NCI-H146 (cell line): Measurements from ENCODE around the gene SIPA1L2.
A peak's percentile ranks its signal among the peaks of the same experiment; 100 is the strongest.
"Not testable (repeated sequence)": the region's sequence is repeated elsewhere in the genome, so short reads cannot be mapped to it uniquely, and the experiment has no call there.

Source experiments
- DNase-seq: peaks from one replicate; lab custom pipeline; 2025; lab: John Stamatoyannopoulos, UW

SIPA1L2 gene

DNA sequence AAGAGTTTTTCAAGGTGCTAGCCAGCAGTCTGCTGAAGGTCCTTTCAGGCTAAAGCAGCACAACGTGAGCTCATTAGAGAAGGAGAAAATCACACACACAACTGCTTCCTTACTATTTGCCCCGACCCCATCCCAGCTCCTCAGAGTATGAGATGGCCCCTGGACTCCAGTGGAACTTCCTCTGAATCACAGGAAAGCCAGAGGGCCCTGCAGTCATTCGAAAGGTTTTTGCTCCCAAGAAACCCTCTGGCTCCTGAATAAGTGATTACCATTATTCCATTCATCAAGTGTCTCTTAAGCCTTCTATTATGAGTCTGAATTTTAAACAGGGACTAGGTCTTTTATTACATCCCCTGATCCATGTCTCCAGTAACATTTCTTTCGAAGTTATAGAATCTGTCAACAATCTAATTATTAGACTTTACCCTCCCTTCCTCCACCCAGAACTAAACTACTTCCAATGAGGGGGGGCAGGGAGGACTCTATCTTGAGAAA, 14.6 kb downstream of the SIPA1L2 start:
- no peak for DNase-seq

DNA sequence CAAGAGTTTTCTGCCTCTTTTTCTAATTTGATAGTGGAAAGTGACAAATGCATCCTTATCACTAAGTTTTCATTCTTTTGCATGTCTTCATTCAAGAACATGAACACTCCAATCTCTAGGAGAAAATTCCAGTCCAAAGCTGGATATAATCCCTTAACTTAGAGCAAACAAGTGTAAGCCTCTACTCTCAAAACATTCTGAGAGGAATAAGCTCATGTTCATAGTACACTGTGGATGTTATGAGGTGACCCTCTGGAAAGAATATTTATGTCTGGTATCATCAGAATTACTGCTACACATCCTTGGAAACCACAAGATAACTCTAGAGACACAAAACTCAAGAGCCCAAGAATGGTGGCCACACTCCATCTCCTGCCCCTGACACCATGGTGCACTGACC, 15.1 kb downstream of the SIPA1L2 start:
- no peak for DNase-seq

DNA sequence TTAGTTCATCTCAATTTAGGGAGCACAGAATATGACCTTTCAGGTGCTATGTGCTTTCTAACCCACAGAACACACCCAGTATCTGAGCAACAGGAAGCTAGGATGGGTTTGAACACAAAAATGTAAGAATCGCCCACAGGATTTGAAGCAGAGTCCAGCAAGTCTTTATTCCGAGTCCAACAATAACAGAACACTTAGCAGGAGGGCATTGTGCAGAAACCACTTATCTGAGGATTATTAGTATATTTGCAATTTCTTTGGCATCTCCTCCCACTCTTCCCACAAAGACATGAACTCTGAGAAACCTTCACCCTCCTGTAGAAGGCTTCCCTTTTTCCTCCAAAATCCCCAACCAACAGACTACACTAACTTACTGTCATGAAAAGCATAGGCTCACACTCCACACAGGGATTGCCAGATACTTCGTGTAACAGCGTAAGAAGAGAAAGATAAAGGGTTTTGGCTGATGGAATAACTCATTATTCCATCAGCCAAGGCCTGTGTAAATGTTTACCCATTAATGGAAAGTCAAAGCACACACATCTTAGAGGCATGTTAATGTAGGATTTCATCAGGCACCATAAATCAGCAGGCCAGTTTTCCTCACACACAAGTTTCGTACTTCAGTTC, 16.1 kb downstream of the SIPA1L2 start:
- peak; percentile 69 for DNase-seq

DNA sequence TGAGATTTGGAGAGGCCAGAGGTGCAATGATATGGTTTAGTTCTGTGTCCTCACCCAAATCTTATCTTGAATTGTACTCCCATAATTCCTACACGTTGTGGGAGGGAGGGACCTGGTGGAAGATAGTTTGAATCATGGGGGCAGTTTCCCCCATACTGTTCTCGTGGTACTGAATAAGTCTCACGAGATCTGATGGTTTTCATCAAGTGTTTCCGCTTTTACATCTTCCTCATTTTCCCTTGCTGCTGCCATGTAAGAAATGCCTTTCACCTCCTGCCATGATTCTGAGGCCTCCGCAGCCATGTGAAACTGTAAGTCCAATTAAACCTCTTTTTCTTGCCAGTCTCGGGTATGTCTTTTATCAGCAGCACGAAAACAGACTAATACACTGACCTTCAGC, 17.1 kb downstream of the SIPA1L2 start:
- DNase-seq: not testable (repeated sequence)

DNA sequence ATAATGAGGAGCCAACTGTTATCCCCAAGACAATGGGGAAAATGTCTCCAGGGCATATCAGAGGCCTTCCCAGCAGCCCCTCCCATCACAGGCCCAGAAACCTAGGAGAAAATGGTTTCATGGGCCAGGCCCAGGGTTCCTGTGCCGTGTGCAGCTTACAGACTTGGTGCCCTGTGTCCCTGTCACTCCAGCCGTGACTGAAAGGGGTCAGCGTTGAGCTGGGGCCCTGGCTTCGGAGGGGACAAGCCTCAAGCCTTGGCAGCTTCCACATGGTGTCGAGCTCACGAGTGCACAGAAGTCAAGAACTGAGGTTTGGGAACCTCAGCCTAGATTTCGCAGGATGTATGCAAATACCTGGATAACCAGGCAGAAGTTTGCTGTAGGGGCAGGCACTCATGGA, 18.1 kb downstream of the SIPA1L2 start:
- DNase-seq: no peak

DNA sequence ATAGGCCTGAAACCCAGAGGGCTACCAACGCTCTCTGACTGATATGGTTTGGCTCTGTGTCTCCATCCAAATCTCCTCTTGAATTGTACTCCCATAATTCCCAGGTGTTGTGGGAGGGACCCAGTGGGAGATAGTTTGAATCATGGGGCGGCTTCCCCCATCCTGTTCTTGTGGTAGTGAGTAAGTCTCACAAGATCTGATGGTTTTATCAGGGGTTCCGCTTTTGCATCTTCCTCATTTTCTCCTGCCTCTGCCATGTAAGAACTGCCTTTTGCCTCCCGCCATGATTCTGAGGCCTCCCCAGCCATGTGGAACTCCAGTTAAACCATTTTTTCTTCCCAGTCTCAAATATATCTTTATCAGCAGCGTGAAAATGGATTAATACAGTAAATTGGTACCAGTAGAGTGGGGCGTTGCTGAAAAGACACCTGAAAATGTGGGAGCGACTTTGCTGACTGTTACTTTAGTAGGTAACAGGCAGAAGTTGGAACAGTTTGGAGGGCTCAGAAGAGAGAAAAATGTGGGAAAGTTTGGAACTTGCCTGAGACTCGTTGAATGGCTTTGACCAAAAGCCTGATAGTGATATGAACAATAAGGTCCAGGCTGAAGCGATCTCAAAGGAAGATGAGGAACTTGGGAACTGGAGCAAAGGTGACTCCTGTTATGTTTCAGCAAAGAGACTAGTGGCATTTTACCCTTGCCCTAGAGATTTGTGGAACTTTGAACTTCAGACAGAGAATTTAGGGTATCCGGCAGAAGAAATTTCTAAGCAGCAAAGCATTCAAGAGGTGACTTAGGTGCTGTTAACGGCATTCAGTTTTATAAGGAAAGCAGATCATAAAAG, 18.8 kb downstream of the SIPA1L2 start:
- DNase-seq: not testable (repeated sequence)

DNA sequence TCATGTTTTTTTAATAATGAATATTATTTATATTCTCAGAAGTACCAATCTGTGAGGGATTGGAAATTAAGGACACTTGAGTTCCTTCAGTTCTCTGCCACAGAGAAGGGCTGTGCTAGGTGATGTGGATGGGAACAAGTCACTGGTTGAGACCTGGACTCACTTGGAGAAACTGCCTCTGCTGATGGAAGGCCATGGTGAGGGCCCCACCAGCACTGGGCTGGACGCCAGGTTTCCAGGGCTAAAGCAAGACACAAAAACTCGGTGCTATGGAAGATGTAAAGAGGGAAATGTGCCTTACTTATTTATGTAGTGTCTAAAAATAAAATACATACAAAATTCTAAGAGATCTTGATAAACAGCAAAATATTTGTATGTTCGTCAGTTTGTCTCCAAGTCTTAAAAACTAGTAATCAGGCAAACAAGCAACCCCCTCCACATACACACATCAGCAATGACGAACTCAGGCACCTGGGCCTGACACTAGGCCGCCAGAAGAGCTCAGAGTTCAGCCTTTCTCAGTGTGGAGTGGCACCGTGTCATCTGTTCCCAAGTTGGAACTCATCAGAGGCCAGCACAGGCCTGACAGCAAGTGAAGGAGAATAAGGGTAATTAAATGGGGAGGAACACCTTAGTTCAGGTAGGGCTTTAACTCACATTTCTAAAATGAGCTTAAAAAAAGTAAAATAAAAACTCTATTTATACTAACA, 19.6 kb downstream of the SIPA1L2 start:
- DNase-seq: no peak

DNA sequence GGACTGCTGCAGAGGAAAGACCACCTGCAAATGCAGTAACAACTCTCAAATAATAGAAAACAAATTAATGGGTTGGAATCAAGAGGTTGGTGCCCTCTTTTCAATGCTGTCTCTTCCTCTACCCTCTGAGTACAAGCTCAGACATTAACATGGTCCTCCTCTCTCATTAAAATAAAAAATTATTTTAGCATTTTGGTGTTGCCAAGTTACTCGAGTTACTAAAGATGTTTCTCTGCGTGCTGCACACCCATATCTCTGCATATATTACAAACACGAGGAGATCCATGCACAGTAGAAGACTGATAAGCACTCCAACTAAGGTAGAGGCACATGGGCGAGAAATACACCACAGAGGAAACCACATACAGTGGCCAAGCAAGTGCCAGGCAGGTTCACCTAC, 21.5 kb downstream of the SIPA1L2 start:
- DNase-seq: no peak

DNA sequence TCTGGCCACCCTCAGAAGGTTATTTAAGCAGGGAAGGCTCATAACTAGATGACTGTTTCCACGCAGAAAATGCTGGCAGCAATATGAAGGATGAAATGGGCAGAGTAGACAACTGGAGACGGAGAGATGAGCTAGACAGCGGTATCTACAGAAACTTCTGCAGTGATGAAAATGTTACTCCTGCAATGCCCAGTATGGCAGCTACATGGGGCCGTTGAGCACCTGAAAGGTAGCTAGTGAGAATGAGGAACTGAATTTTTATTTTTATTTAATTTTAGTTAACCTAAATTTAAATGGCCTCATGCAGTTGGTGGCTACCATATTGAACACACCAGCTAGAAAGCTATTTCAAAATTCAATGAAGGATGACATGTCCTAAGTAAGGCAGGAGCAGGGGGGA, 27.3 kb downstream of the SIPA1L2 start:
- DNase-seq: no peak

DNA sequence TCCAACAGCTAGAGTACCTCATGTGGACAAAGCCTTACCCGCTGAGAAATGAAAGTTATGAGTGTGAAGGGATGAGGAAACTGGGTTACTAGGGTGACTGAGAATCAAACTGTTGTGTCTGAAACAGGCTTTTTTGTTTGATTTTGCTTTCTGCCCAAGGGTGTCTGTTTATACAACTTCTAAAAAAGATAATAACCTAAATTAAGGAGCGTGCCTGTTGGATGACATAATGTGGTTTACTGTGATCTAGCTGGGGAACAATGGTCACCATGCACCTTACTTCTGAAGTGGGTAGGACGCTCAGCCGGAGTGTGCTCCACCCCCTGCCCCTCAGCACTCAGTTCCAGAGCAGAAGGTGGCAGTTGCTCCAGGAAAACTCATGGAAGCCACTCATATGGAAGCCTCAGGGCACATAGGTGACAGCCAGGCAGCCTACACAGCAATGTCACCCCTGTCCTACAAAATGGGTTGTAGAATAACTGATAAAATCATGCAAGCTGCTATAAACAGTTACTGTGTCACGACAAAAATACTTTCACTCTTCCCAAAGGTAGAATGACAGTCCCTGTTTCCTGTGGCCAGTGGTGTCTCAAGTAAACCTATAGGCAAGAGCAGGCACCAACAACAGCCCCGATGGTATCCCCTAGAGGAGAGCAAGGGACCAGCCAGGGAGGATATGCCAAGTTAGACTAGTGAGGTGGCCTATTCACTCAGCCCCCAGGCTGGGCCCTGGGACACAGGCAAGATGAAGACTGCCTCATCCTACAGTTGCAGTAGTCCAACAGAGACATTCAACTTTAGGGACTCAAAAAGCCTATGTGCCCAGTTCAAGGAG, 29.3 kb downstream of the SIPA1L2 start:
- DNase-seq: peak; percentile 73

DNA sequence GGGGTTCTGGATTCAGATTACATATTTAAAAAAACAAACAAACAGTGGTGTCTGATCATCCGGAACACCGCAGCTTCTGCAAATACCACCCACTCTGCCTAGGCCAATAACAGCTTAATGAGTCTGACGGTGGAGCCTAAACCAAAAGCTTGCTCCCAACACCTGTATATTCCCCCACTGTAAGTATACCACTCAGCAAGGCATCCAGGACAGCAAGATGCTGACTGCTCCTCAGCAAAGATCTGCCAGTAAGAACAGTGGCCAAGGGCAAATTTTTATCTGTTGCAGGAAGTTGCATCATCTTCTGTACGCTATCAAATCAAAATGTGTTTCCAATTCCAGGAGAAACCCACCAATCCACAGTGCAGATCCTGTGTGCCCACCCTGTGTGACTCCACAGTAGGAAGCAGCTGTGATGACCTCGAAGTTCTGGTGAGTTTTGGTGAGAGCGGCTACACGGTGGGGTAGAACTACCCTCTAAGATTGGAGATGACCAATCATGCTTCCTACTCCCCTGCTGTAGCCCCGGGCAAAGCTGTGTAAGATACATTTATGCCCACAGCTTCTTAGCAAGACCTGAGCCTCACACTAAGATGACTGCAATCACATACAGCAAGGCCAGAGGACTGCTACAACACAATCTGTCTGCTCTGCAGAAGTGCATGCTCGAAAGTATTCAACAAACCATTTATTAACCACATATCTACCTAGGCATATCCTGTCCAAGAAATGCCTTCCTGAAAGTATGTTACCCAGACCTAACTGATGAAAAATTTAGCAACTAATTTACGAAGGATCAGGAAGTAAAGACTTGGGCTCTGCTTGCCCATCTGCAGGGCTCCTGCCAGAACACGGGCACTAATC, 30.5 kb downstream of the SIPA1L2 start:
- DNase-seq: peak; percentile 80

DNA sequence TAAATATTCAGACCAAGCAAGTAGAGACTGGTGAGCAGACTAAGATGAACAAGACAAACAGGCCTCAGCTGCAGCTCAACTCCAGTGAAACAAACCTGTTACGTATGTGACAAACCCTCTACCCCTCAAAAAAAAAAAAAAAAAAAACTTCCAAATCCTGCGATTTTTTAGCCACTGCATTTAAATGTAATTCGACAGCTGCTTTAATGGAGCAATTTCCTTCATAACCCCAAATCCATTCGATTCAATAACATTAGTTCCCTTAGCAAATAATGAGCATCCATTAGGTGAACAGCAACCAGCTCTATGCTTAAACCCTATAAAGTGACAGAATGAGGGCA, 31.1 kb downstream of the SIPA1L2 start:
- DNase-seq: no peak

DNA sequence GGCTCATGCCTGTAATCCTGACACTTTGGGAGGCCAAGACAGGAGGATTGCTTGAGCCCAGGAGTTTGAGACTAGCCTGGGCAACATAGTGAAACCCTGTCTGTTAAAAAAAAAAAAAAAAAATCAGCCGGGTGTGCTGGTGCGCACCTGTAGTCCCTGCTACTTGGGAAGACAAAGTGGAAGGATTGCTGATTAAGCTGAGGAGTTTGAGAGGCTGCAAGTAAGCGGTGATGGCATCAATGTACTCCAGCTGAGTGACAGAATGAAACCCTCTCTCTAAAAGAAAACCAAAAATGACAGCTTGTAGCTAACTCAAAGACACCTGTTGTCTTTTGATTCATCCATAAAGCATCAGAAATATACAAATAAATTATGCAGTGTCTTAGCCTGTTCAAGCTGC, 31.8 kb downstream of the SIPA1L2 start:
- no peak for DNase-seq

DNA sequence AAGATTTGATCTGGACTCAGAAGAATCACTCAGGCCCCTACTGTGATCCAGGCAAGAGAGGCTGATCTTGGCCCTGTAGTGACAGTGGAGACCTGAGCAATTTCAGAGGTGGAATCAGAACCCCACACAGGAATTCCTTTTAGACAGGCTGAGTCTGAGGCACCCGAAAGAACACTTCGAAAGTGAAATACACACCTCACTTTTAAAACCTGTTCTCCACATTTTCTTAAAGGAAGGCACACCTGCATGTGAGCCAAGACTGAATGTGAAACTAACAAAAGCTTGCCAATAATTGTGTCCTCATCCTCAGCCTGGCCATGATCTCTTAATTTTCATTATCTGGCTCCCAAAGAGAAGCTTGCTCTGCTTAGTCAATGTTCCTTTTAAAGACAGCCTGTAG, 32.2 kb downstream of the SIPA1L2 start:
- no peak for DNase-seq

DNA sequence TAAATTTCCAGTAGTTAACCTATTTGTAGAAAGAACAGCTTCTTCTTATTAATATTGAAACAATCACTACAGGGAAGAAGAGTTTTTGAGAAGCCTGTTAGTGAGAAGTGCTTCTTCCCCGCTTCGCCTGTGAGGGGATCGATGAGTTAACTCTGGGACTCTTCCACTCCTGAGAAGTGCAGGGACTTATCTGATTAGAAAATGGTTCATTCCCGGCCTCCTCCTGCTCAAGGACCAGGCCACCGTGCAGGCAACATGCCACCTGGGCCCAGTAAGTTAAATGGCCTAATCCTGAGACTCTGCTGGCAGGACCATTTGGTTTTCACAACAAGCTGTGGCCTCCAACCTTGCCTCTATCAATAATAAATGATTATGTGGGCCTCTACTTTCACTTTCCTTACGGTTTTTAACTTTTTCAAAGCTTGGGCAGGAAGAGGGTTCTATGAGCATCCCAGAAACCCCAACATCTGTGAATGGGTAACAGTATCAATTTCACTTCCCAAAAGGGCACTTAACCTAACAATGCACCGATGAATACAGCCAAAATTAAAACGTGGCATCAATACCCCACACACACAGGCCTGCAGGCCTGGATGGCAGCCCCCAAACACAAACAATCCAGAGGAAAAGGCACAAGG, 33.1 kb downstream of the SIPA1L2 start:
- DNase-seq: no peak

DNA sequence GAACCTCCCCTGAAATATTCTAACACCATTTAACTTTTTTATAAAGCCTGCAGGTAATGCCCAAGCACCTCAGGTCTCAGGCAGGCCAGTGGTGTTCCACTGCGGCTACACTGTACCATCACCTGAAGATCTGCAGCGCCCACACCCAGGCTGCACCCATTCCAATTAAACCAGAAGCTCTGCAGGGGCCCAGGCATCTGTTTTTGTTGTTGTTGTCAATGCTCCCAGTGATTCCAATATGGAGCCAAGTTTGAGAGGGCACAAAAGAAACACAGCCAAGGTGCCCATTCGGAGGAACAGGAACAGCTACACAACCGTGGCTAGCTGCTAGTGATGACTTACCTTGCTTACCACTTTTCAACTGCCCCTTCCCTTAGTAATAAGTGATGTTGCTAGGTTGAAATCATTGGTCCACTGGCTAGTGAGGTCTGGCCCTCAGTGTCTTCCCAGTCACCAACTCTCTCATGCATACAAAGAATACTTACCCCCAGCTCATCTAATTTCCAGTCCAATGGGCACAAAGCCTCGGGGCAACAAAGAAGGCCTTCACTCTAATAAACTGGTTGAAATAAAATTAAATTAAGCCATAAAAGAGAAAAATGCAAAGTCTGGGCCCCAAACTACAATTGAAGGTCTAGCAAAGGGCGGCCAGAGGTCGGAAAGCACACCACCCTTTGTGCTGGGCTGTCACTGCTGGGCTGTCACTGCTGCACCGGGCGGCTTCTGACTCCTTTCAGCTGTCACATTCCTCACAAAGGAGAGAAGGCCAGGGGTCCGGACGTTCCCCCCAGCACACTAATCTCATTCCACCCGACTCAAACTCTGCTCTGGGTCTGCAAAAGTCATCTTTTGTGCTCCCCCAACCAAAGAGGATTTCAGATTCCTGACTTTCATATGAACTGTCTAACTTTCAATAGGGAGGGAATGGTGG, 34.9 kb downstream of the SIPA1L2 start:
- DNase-seq: no peak

DNA sequence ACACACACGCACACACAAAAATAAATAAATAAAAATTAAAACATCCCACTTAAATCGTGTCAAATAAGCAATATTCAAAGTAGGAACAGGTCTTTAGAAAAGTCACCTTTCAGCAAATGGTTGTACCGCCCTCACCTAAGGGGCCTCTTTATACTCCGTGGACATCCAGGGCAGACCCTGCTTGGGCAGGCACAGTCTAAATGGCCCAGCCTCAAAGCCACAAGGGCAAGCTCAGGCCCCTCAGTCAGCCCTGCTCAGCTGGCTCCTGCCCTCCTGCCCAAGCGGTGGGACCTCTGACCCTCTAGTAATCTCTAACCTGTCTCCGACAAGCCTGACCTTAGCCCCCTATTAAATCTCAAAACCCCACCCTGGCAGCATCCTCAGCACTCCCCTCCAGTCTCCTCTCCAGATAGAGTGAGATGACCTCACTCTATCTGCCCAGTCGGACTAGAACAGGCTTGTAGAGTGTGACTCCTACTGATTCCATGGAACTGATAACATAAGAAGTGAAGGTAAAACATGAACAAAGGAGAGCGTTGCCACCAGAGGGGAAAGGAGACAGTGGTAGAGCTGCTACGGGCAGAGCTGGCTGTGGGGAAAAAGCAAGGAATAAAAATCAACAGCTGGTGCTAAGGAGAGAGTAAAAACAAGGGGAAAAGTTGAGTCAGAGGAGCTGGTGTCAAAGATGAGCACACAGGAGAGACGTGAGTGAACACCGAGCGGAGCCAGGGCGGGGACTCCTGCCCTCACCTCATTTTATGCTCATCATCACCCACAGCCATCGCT, 36.0 kb downstream of the SIPA1L2 start:
- DNase-seq: no peak

DNA sequence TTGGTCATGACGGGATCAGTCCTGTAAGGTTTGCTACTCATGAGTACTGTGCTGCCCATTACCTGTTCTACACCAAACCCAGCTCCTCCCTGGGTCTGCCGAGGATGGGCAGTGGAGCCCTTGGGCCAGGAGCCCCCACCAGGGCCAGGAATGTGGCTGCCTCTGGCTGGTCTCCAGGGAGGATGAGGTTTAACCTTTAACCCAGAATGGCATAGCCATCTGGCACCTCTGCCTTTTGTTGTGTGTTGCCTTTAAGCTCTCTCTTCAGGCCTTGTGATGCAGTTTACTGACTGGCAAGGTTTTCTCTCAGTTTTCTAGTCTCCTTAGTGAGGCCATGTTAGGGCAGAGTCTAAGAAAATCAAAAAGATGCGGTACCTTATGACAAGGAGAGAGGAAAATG, 38.6 kb downstream of the SIPA1L2 start:
- DNase-seq: no peak

DNA sequence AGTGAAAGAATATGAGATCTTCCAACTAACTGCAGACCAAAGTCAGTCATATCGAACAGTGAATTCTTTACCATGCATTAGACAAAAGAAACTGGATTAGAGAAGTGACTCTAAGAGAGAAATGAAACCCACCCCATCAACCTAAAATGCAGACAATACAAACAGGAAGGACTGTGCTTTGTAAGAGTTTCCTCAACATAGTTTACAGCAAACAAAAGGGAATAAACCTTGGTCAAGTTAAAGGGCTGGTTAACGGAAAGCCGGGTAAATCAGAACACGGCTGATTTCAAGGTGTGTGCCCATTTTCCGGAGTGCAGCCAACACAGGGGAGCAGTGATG, 39.2 kb downstream of the SIPA1L2 start:
- DNase-seq: no peak
